ENCODE results near the gene COL9A2. TPM values are rescaled to one million over a fixed set of nuclear protein-coding genes. Genes with fewer than 3 reads are reported as not detected.
"Not testable (repeated sequence)": the region's sequence is repeated elsewhere in the genome, so short reads cannot be mapped to it uniquely, and the experiment has no call there.

Gene COL9A2
- total RNA-seq, 4 donors from 2014 or later = 6.2 to 21.6 (median 11.7) TPM

- no peak for TF ChIP-seq POLR2A (IDR thresholded peaks at IDR 0.05)
- TF ChIP-seq CTCF (IDR thresholded peaks at IDR 0.05) = no peak
- Histone ChIP-seq H3K27me3 (no peaks in the 10 kb centered on the region), H3K36me3 (no peaks in the 10 kb centered on the region), H3K9me3 (no peaks in the 10 kb centered on the region), H3K4me1 (no peaks in the 10 kb centered on the region), H3K27ac (no peak overlapping the region), H3K4me3 (replicated peaks in 1 of 3) (no peak overlapping the region)
- intact Hi-C loops (cut with DNase I) = no loop called here
- no peak for DNase-seq
- 84 to 96% methylated on average over 2 of the region's 2 CpGs for WGBS, 2 donors
Observed at GRCh38 chr1:40351124-40351523, 34.0 kb upstream of the COL9A2 start.

- no peaks in the 10 kb centered on the region for H3K9me3 ChIP-seq
- intact Hi-C loops (cut with DNase I) = no loop called here
- H3K27ac ChIP-seq = no peak overlapping the region
- no peak overlapping the region for H3K4me3 ChIP-seq (replicated peaks in 1 of 3)
- no peaks in the 10 kb centered on the region for H3K36me3 ChIP-seq
- H3K4me1 ChIP-seq = no peaks in the 10 kb centered on the region
- no peaks in the 10 kb centered on the region for H3K27me3 ChIP-seq
- 82 to 91% methylated on average over 2 of the region's 2 CpGs for WGBS, 2 donors
- no peak for TF ChIP-seq CTCF (IDR thresholded peaks at IDR 0.05)
- no peak for TF ChIP-seq POLR2A (IDR thresholded peaks at IDR 0.05)
- DNase-seq = no peak
Observed at GRCh38 chr1:40350391-40350790, 33.3 kb upstream of the COL9A2 start.

GRCh38 chr1:40344597-40344996 is 27.5 kb upstream of the COL9A2 start:
- Histone ChIP-seq H3K4me1 (no peaks in the 10 kb centered on the region), H3K4me3 (replicated peaks in 1 of 3) (no peak overlapping the region), H3K36me3 (no peaks in the 10 kb centered on the region), H3K27ac (no peak overlapping the region), H3K27me3 (no peaks in the 10 kb centered on the region), H3K9me3 (no peaks in the 10 kb centered on the region)
- 26 to 31% methylated on average over 6 of the region's 6 CpGs for WGBS, 2 donors
- TF ChIP-seq POLR2A (IDR thresholded peaks at IDR 0.05) = no peak
- no peak for TF ChIP-seq CTCF (IDR thresholded peaks at IDR 0.05)
- DNase-seq = peak; percentile 2 to 12
- intact Hi-C loops (cut with DNase I) = no loop called here

- H3K4me3 ChIP-seq (replicated peaks in 1 of 3); H3K27ac ChIP-seq; DNase-seq; H3K27me3 ChIP-seq; H3K9me3 ChIP-seq; H3K36me3 ChIP-seq; H3K4me1 ChIP-seq; intact Hi-C loops (cut with DNase I): not testable (repeated sequence)
- WGBS, 2 donors = 88 to 90% methylated on average over 3 of the region's 3 CpGs
Observed at GRCh38 chr1:40342381-40342717, 25.3 kb upstream of the COL9A2 start.

- H3K27me3 ChIP-seq = no peaks in the 10 kb centered on the region
- no peaks in the 10 kb centered on the region for H3K36me3 ChIP-seq
- whole genome bisulfite sequencing, 2 donors = 69 to 70% methylated on average over 6 of the region's 6 CpGs
- no peak for DNase-seq
- no peaks in the 10 kb centered on the region for H3K9me3 ChIP-seq
- H3K27ac ChIP-seq = no peak overlapping the region
- TF ChIP-seq CTCF (IDR thresholded peaks at IDR 0.05) = no peak
- no peak for TF ChIP-seq POLR2A (IDR thresholded peaks at IDR 0.05)
- H3K4me3 ChIP-seq (replicated peaks in 1 of 3) = no peak overlapping the region
- intact Hi-C loops (cut with DNase I) = no loop called here
- H3K4me1 ChIP-seq = no peaks in the 10 kb centered on the region
Observed at GRCh38 chr1:40341491-40342380, 24.6 kb upstream of the COL9A2 start.
